Endothelial cell of umbilical vein (primary cell): ENCODE data around the gene RTF2.

Source experiments
- CTCF ChIP-seq, 2 donors: IDR thresholded peaks; 1 replicate in 1 of 2; 2 replicates in 1 of 2; pipeline ENCODE4 v1.5.1; 2011; ENCODE audit warnings: low read length in 2 of 2, mild to moderate bottlenecking in 2 of 2, moderate library complexity in 2 of 2, control low read depth in 1 of 2, inconsistent platforms in 1 of 2, low read depth in 1 of 2; ENCODE audit not compliant: insufficient read depth in 1 of 2; ENCODE audit errors: extremely low read depth in 1 of 2
- EZH2 ChIP-seq: IDR thresholded peaks from 2 replicates; pipeline ENCODE4 v1.6.1; 2012; ENCODE audit warnings: borderline replicate concordance, low read depth, mild to moderate bottlenecking, moderate library complexity, low read length, inconsistent platforms; ENCODE audit not compliant: severe bottlenecking
- JUN ChIP-seq: IDR thresholded peaks from 2 replicates; pipeline ENCODE4 v1.6.1; 2011; ENCODE audit warnings: borderline replicate concordance, low read depth; ENCODE audit not compliant: insufficient read length, insufficient read depth
- MAX ChIP-seq: IDR thresholded peaks from 2 replicates; pipeline ENCODE4 v1.6.1; 2011; ENCODE audit not compliant: insufficient read depth, insufficient read length
- POLR2AphosphoS5 ChIP-seq: IDR thresholded peaks from 2 replicates; pipeline ENCODE4 v1.6.1; 2012; ENCODE audit warnings: low read depth, mild to moderate bottlenecking, control low read depth, low read length, moderate library complexity; ENCODE audit not compliant: insufficient read depth

- no peak for TF ChIP-seq CTCF (IDR thresholded peaks at IDR 0.05; ENCODE audit: extremely low read depth in 1 of 2, insufficient read depth in 1 of 2, low read depth in 1 of 2, low read length in 2 of 2)
- no peak for TF ChIP-seq MAX
- no peak for TF ChIP-seq JUN
- TF ChIP-seq EZH2 = no peak
- no peak for TF ChIP-seq POLR2AphosphoS5
Observed at GRCh38 chr20:56433880-56434255, 34.6 kb upstream of the RTF2 start.
